Mesendoderm (in vitro differentiated cells): Measurements from ENCODE around the gene VPS26C.

Experiments used
- DNase-seq: peaks from one replicate; pipeline ENCODE4 v3.0.0; 2013
- H2AK5ac ChIP-seq: 2 replicates; pipeline ENCODE4 v1.6.1; 2013; ENCODE audit warnings: low read length, inconsistent platforms
- H2BK120ac ChIP-seq: 2 replicates; pipeline ENCODE4 v1.6.1; 2013; ENCODE audit warnings: low read depth, mild to moderate bottlenecking, low read length, moderate library complexity, mixed read lengths
- H2BK15ac ChIP-seq: replicated peaks from 2 replicates; pipeline ENCODE4 v1.6.1; 2013; ENCODE audit warnings: low read depth, mild to moderate bottlenecking, moderate library complexity
- H2BK5ac ChIP-seq: 2 replicates; pipeline ENCODE4 v1.6.1; 2013; ENCODE audit warnings: low read length, inconsistent platforms
- H3K18ac ChIP-seq: 2 replicates; pipeline ENCODE4 v1.6.1; 2013; ENCODE audit warnings: mild to moderate bottlenecking, low read length, mixed read lengths
- H3K23ac ChIP-seq: one replicate; pipeline ENCODE4 v1.6.1; 2013; ENCODE audit warnings: low read length
- H3K27ac ChIP-seq: 2 replicates; pipeline ENCODE4 v1.5.1; 2013; ENCODE audit warnings: low read depth, mild to moderate bottlenecking, inconsistent platforms, low read length, moderate library complexity
- H3K27me3 ChIP-seq: 2 replicates; pipeline ENCODE4 v1.6.1; 2013; ENCODE audit warnings: low read length, control low read depth, mild to moderate bottlenecking, inconsistent platforms; ENCODE audit not compliant: insufficient read depth, poor library complexity
- H3K36me3 ChIP-seq: 2 replicates; pipeline ENCODE4 v1.6.1; 2013; ENCODE audit warnings: low read length, inconsistent platforms; ENCODE audit not compliant: control insufficient read depth, insufficient read depth
- H3K4ac ChIP-seq: one replicate; pipeline ENCODE4 v1.6.1; 2013; ENCODE audit warnings: low read depth, mild to moderate bottlenecking, low read length, moderate library complexity
- H3K4me1 ChIP-seq: 2 replicates; pipeline ENCODE4 v1.6.1; 2013; ENCODE audit warnings: low read depth, low read length, inconsistent platforms; ENCODE audit not compliant: control insufficient read depth
- H3K4me2 ChIP-seq: 2 replicates; pipeline ENCODE4 v1.6.1; 2013; ENCODE audit warnings: low read length
- H3K4me3 ChIP-seq: 2 replicates; pipeline ENCODE4 v1.5.1; 2013; ENCODE audit warnings: mild to moderate bottlenecking, low read length
- H3K56ac ChIP-seq: one replicate; pipeline ENCODE4 v1.6.1; 2013; ENCODE audit warnings: low read length
- H3K79me1 ChIP-seq: 2 replicates; pipeline ENCODE4 v1.6.1; 2013; ENCODE audit warnings: low read length, inconsistent platforms
- H3K79me2 ChIP-seq: 2 replicates; pipeline ENCODE4 v1.6.1; 2013; ENCODE audit warnings: mild to moderate bottlenecking, low read length; ENCODE audit not compliant: control insufficient read depth, insufficient read depth
- H3K9ac ChIP-seq: 2 replicates; pipeline ENCODE4 v1.6.1; 2013; ENCODE audit warnings: low read length, inconsistent platforms
- H4K5ac ChIP-seq: one replicate; pipeline ENCODE4 v1.6.1; 2013; ENCODE audit warnings: low read length
- H4K8ac ChIP-seq: one replicate; pipeline ENCODE4 v1.6.1; 2013; ENCODE audit warnings: low read depth, mild to moderate bottlenecking, control low read depth, low read length, moderate library complexity
- WGBS: extraction: QIAGEN DNeasy Blood & Tissue Kit; methylation state at CpG from one replicate; pipeline ENCODE4 v1.1.7; 2013; ENCODE audit warnings: low lambda C conversion rate, missing lambda C conversion rate; ENCODE audit not compliant: insufficient coverage; ENCODE audit errors: extremely low coverage; 5-methylcytosine and 5-hydroxymethylcytosine counted together

Gene VPS26C

DNA sequence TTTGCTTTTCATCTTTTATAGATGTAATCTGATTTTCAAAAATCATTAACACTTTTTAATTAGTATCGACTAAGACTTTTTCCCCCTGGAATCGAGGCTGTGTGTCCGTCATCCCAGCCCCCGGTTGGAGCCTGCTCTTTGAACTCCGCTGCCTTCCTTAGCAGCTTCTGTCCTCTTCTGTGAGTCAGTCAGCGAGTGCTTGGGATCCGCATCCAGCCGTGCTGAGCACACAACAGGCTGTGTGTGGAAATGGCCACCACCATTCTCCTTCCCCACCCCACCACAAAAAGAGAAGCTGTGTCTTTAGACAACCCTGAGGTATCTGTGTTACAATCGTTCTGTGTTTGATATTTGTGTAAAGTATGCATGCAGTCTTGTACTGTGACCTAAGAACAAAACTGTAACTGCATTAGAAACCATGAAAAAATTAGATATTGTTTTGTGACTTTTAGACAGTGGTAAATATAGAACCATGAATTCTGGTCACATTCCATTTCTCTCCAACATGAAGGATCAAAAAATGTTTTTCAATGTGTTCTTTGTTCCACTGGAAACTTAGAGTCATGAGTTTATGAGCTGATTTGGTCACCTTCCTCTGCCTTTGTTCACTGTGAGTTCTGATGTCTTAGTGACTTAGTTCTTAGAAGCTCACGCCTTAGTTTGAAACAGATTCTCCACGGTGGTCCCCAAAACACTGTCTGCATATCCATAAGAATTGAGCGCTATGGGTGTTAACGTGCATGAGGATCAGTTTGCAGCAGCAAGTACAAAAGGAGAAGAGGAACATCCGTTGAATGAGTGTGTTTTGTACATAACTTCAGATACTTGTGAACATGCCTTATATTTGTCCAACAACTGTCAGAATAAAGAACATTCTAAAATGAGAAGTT lies 64.7 kb downstream of the VPS26C start:
- WGBS: no CpG with 5 or more reads among the region's 14 CpGs
- Histone ChIP-seq H3K79me1 (no peaks in the 10 kb centered on the region), H3K9ac (no peak overlapping the region), H3K23ac (no peak overlapping the region), H2AK5ac (no peak overlapping the region), H3K79me2 (no peaks in the 10 kb centered on the region), H2BK120ac (no peak overlapping the region), H3K27me3 (no peaks in the 10 kb centered on the region), H2BK15ac (no peak overlapping the region), H3K18ac (no peak overlapping the region), H3K56ac (no peak overlapping the region), H3K36me3 (peaks cover 6% of the 10 kb centered on the region), H3K4me2 (no peak overlapping the region), H3K4me1 (no peaks in the 10 kb centered on the region), H2BK5ac (no peak overlapping the region), H4K5ac (no peak overlapping the region), H3K27ac (no peak overlapping the region), H3K4ac (no peak overlapping the region), H3K4me3 (no peak overlapping the region), H4K8ac (no peak overlapping the region)
- no peak for DNase-seq

DNA sequence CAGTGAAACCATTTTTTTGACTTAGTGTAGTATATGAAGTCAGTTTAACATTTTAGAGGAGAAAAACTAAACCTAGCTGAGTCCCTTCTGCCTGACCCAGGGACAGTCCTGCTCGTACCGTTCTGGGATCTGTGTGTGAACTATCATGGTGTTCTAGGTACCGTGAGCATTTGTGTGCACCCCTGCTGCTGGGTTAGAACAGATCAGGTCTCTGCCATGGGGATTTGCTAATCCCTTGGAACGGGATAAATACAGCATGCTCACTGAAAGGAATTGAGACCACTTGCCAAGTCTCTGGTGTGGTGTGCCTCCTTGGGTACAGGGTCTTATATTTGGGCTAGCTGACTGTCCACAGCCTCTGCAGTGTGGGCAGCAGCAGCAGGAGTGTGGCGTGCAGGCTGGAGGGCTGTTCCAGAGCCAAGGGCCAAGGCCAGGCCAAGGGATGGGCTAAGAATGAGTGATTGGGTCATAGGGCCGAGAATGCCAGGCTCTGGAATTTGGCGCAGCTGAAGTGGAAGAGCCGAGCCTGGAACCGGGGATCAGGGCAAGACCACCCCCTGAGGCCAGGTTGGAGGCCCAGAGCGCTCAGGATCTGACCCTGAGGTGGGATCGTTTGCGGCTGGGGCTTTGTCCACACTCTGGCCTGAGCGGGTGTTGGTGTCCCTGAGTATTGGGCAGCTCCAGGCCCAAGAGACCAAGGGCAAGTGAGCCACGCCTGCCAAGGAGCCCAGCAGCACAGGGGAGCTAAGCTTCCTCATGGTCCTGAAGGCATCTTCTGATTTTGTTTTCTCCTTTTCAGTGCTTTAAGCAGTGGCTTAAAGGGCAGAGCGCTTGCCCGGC lies 66.3 kb downstream of the VPS26C start:
- Histone ChIP-seq H3K23ac (no peak overlapping the region), H2AK5ac (no peak overlapping the region), H3K4me3 (no peak overlapping the region), H2BK15ac (no peak overlapping the region), H3K79me1 (no peaks in the 10 kb centered on the region), H3K4me1 (no peaks in the 10 kb centered on the region), H3K56ac (no peak overlapping the region), H3K27ac (no peak overlapping the region), H2BK120ac (no peak overlapping the region), H4K5ac (no peak overlapping the region), H3K27me3 (no peaks in the 10 kb centered on the region), H3K36me3 (peaks cover 6% of the 10 kb centered on the region), H3K4ac (no peak overlapping the region), H3K9ac (no peak overlapping the region), H3K18ac (no peak overlapping the region), H4K8ac (no peak overlapping the region), H2BK5ac (no peak overlapping the region), H3K79me2 (no peaks in the 10 kb centered on the region), H3K4me2 (no peak overlapping the region)
- WGBS: no CpG with 5 or more reads among the region's 16 CpGs
- DNase-seq: no peak

DNA sequence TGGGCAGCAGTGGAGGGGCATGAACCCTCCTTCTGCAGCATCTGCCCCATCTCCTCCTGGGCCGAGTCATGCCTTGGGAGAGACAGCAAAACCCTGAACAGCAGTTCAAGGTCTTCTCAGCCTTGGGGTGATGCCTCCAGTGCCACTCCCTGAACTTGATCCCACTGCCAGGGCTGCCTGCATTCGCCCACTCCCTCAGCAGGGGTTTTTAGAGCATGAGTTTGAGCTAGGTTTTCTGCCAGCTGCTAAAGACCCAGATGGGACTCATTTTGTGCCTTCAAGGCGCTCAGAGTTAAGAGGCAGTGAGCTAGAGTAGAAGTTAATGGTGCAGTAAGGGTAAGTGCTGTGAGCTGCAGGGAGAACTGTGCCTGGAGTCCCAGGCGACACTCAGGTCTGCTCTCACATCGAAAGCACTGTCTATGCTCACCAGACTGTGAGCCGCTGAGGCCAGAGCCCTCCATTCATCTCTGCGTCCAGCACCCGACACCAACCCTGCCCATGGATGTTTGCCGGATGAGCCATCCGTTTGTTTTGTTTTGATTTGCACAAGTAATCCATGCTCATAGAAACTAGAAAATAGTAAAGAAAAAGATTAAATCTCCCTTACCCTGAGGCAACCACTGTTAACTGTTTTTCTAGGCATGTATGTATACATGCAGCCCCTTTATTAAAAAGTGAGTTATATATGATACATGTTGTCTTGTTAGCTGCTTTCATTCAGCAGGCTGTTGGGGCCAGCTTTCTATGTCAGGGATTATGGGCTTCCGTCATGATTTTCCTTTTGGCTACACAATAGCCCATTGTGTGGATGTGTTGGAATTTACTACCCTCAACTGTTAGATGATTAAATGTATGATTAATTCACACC lies 67.8 kb downstream of the VPS26C start:
- Histone ChIP-seq H3K27ac (no peak overlapping the region), H3K4me1 (no peaks in the 10 kb centered on the region), H4K8ac (no peak overlapping the region), H2BK120ac (no peak overlapping the region), H3K18ac (no peak overlapping the region), H3K9ac (no peak overlapping the region), H3K4ac (no peak overlapping the region), H2BK5ac (no peak overlapping the region), H4K5ac (no peak overlapping the region), H3K4me3 (no peak overlapping the region), H3K36me3 (peaks cover 6% of the 10 kb centered on the region), H3K56ac (no peak overlapping the region), H2BK15ac (no peak overlapping the region), H3K79me2 (no peaks in the 10 kb centered on the region), H3K4me2 (no peak overlapping the region), H2AK5ac (no peak overlapping the region), H3K79me1 (no peaks in the 10 kb centered on the region), H3K27me3 (no peaks in the 10 kb centered on the region), H3K23ac (no peak overlapping the region)
- DNase-seq: no peak
- WGBS: no CpG with 5 or more reads among the region's 11 CpGs

DNA sequence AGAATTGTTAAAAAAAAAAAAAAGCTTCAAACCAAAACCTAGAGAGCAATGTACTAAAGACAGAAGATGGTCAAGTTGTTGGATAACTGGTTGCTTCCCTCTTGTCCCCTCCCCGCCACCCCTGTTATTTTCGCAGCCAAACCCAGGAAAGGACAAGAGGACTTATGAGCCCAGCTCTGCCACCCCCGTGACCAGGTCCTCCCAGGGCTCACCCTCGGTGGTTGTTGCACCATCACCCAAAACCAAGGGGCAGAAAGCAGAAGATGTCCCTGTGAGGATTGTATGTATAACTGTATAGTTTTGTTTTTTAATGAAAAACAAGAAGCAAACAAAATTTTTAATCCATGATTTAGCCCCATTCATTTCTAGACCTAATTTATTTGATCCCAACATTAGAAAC lies 69.4 kb downstream of the VPS26C start:
- no CpG with 5 or more reads among the region's 4 CpGs for WGBS
- DNase-seq: no peak
- H3K9ac ChIP-seq: no peak overlapping the region

DNA sequence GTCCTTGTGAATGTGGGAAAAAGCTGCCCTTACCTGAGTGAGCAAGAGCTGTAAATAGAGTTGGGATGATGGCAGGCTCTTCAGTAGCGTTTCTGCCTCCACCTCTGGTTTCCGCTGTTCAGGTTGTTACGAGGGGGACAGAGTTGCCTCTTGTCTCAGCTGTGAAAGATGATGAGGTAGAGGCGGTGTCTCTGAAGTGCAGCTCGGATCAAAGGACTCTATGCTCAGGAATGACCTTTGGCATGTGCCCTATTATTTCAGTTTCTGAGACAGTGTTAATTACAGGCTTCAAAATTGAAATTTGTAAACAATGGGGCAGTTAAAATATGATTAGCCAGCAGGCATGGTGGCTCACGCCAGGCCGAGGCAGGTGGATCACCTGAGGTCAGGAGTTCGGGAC lies 70.3 kb downstream of the VPS26C start:
- Histone ChIP-seq H3K27ac (no peak overlapping the region), H4K8ac (no peak overlapping the region), H2BK15ac (no peak overlapping the region), H3K4me1 (no peaks in the 10 kb centered on the region), H2BK120ac (no peak overlapping the region), H3K79me1 (no peaks in the 10 kb centered on the region), H3K36me3 (peaks cover 4% of the 10 kb centered on the region), H3K79me2 (no peaks in the 10 kb centered on the region), H3K4me2 (no peak overlapping the region), H3K56ac (no peak overlapping the region), H4K5ac (no peak overlapping the region), H3K9ac (no peak overlapping the region), H3K27me3 (no peaks in the 10 kb centered on the region), H2AK5ac (no peak overlapping the region), H3K4ac (no peak overlapping the region), H3K4me3 (no peak overlapping the region), H3K18ac (no peak overlapping the region), H2BK5ac (no peak overlapping the region), H3K23ac (no peak overlapping the region)
- no CpG with 5 or more reads among the region's 8 CpGs for WGBS
- no peak for DNase-seq

More for the DNA sequence above, 69.4 kb downstream of the VPS26C start:
- H3K18ac ChIP-seq: no peak overlapping the region
- no peak overlapping the region for H3K27ac ChIP-seq
- H3K27me3 ChIP-seq: no peaks in the 10 kb centered on the region
- H2BK5ac ChIP-seq: no peak overlapping the region
- no peaks in the 10 kb centered on the region for H3K79me1 ChIP-seq
- no peak overlapping the region for H3K23ac ChIP-seq
- H3K79me2 ChIP-seq: no peaks in the 10 kb centered on the region
- H2BK15ac ChIP-seq: no peak overlapping the region
- H3K4ac ChIP-seq: no peak overlapping the region
- H3K4me3 ChIP-seq: no peak overlapping the region
- H3K4me1 ChIP-seq: no peaks in the 10 kb centered on the region
- H2BK120ac ChIP-seq: no peak overlapping the region
- no peak overlapping the region for H3K56ac ChIP-seq
- H4K8ac ChIP-seq: no peak overlapping the region
- H3K4me2 ChIP-seq: no peak overlapping the region
- H4K5ac ChIP-seq: no peak overlapping the region
- H3K36me3 ChIP-seq: peaks cover 6% of the 10 kb centered on the region
- H2AK5ac ChIP-seq: no peak overlapping the region
